K562 (cell line): ENCODE data around the gene NR0B2. TPM values are rescaled to one million over a fixed set of nuclear protein-coding genes. Genes with fewer than 3 reads are reported as not detected.

Source experiments
- CC2D1A ChIP-seq: fragments of 450-650 bp; IDR thresholded peaks from 2 replicates; pipeline ENCODE4 v1.6.1; 2017; ENCODE audit warnings: mild to moderate bottlenecking
- CCAR2 ChIP-seq: fragments of 200-400 bp; formaldehyde crosslinking; IDR thresholded peaks from 2 replicates; pipeline ENCODE4 v1.6.1; 2017; ENCODE audit warnings: mild to moderate bottlenecking, low read depth, low read length
- MCM7 ChIP-seq, 2 experiments: fragments of 450-650 bp; IDR thresholded peaks; 2 replicates each; pipeline ENCODE4 v1.6.1; 2016 to 2018
- MEF2A ChIP-seq: IDR thresholded peaks from 2 replicates; pipeline ENCODE4 v1.6.1; 2011; ENCODE audit warnings: low read depth, mild to moderate bottlenecking, low read length, moderate library complexity; ENCODE audit not compliant: control insufficient read depth
- MEF2D ChIP-seq: conservative IDR thresholded peaks from 2 replicates; pipeline ENCODE4 v1.6.1; 2016; ENCODE audit warnings: low read depth, missing genetic modification characterization, missing compliant biosample characterization
- NCOR1 ChIP-seq: fragments of 450-650 bp; IDR thresholded peaks from 2 replicates; pipeline ENCODE4 v1.6.1; 2016; ENCODE audit warnings: mild to moderate bottlenecking, moderate library complexity
- NONO ChIP-seq, 2 experiments: fragments of 200-400 bp in 1 of 2; fragments of 450-650 bp in 1 of 2; formaldehyde crosslinking in 1 of 2; IDR thresholded peaks; 2 replicates each; pipeline ENCODE4 v1.6.1; 2017; ENCODE audit warnings: low read depth in 2 of 2, mild to moderate bottlenecking in 2 of 2, moderate library complexity in 2 of 2, low read length in 1 of 2
- RAD21 ChIP-seq, 2 experiments: fragments of 250-450 bp in 1 of 2; fragments of 450-650 bp in 1 of 2; sonication (Bioruptor Pico) in 1 of 2; formaldehyde crosslinking in 1 of 2; IDR thresholded peaks in 1 of 2; conservative IDR thresholded peaks in 1 of 2; 2 replicates each; pipeline versions ENCODE4 v1.4.0 to v1.8.0; 2020 to 2022; ENCODE audit warnings: mild to moderate bottlenecking in 2 of 2, moderate library complexity in 1 of 2
- SMAD1 ChIP-seq: fragments of 150-350 bp; IDR thresholded peaks from 2 replicates; pipeline ENCODE4 v1.6.1; 2014; ENCODE audit warnings: low read length, low read depth; ENCODE audit not compliant: partially characterized antibody
- SRSF3 ChIP-seq: fragments of 200-400 bp; formaldehyde crosslinking; IDR thresholded peaks from 2 replicates; pipeline ENCODE4 v1.6.1; 2016; ENCODE audit warnings: mild to moderate bottlenecking, low read length, moderate library complexity; ENCODE audit not compliant: insufficient read depth
- TAF9B ChIP-seq: fragments of 450-650 bp; IDR thresholded peaks from 2 replicates; pipeline ENCODE4 v1.6.1; 2018; ENCODE audit warnings: mild to moderate bottlenecking; ENCODE audit not compliant: partially characterized antibody
- ZNF175 ChIP-seq: fragments of 200-800 bp; sonication (Bioruptor generic); IDR thresholded peaks from 2 replicates; pipeline ENCODE4 v1.6.1; 2016; ENCODE audit warnings: low read depth, mild to moderate bottlenecking, missing genetic modification characterization, missing compliant biosample characterization
- ZNF316 ChIP-seq: fragments of 450-650 bp; IDR thresholded peaks from 2 replicates; pipeline ENCODE4 v1.6.1; 2016
- ZNF764 ChIP-seq: fragments of 250-450 bp; sonication (Bioruptor Pico); IDR thresholded peaks from 2 replicates; pipeline ENCODE4 v1.4.0; 2020; ENCODE audit warnings: low read depth, mild to moderate bottlenecking, moderate library complexity
- polyA plus RNA-seq, 8 experiments: library from polyadenylated mRNA; depleted of rRNA in 4 of 8; stranded (reverse) in 5 of 8; unstranded in 3 of 8; fragments of >200 nt; fragmentation: Nextera tagmentation in 2 of 8; fragmentation: Illumina TruSeq in 1 of 8; extraction: Ambion mirVana in 2 of 8; extraction: Trizol in 1 of 8; gene quantifications; 2 replicates each; pipeline versions ENCODE4 v1.2.1 to v1.2.3, GENCODE V29; 2011 to 2014; ENCODE audit warnings: inconsistent platforms in 1 of 8, missing spikeins in 1 of 8
- total RNA-seq, 7 experiments: library from RNA; depleted of rRNA in 6 of 7; stranded (reverse); fragments of >200 nt in 6 of 7; fragmentation: Illumina TruSeq in 2 of 7; extraction: Trizol in 2 of 7; gene quantifications; 2 replicates each; pipeline versions ENCODE4 v1.2.1 to v1.2.3, GENCODE V29; 2011 to 2021; ENCODE audit warnings: low replicate concordance in 1 of 7
- TF ChIP-seq, protein P1 (sequence below), 2 experiments: fragments of 450-650 bp; IDR thresholded peaks; 2 replicates each; pipeline ENCODE4 v1.6.1; 2018; ENCODE audit warnings: mild to moderate bottlenecking in 2 of 2, low read depth in 1 of 2; ENCODE audit not compliant: partially characterized antibody in 2 of 2
- TF ChIP-seq, protein P2 (sequence below): fragments of 450-650 bp; formaldehyde crosslinking; IDR thresholded peaks from 2 replicates; pipeline ENCODE4 v1.4.0; 2022; ENCODE audit warnings: missing genetic modification characterization
- TF ChIP-seq, protein P3 (sequence below): fragments of 200-800 bp; sonication (Bioruptor generic); IDR thresholded peaks from 2 replicates; pipeline ENCODE4 v1.6.1; 2017; ENCODE audit warnings: missing genetic modification characterization, missing compliant biosample characterization
- TF ChIP-seq, protein P4 (sequence below): fragments of 250-450 bp; sonication (Bioruptor Pico); IDR thresholded peaks from 2 replicates; pipeline ENCODE4 v1.5.0; 2022; ENCODE audit warnings: mild to moderate bottlenecking

The NR0B2 gene
- total and polyA plus RNA-seq, 9 of the 15 experiments (the other 6 are each of a cell fraction or from before 2014, with no cell fraction given): not detected

DNA sequence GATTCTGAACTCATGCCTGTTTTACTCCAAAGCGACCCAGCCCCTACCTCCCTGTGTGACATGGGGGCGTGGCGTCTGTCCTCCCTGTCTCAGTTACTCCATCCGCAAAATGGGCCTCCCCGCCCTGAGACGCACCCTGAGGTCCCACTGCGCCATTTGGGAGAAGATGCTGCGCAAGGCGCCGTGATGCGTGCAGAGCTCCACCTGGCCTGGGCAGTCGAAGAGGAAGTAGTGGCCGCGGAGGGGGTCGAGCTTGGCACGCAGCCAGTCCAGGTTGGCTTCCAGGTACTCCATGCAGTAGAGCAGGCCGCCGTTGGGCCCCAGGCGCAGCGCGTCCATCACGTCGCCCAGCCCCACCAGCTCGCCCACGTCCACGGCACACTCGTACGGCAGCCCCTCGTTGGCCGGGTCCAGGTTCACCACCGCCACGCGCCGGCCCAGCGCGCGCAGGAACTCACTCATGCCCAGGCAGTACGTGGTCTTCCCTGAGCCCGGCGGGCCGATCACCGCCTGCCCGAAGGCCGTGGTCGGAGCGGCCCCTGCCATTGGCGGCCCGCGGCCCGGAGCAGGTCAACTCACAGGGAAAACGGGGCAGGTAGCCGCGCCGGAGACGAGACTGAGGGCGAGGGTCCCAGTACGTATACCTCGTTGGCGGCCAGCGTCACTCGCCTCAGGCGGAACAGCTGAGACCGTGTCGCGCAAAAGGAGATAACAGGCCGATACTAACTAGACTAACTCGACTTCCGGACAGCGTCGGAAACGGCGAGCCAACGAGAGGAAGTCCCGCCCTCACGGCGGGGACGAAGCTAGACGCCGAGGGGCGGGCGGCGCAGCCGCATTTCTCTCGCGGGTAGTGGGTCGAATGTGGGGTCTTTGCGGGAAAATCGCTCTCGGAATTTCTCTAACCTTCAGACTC, 24.0 kb downstream of the NR0B2 start, which contains the start of gene GPN2 (continued):
- TF ChIP-seq MEF2A (no peak), MCM7 (IDR thresholded peaks at IDR 0.05) (no peak), ZNF764 (CRISPR knock-in tag) (no peak), ZNF316 (no peak), MEF2D (no peak), CC2D1A (no peak), NONO (IDR thresholded peaks at IDR 0.05; ENCODE audit: low read depth in 2 of 2, low read length in 1 of 2) (peak in 1 of 2 experiments; percentile 87; a peak in 2 of 4 replicates), CCAR2 (no peak), TAF9B (peak; percentile 61), NCOR1 (peak; percentile 41; the same call in 1 of the 2 replicates), SRSF3 (no peak), ZNF175 (CRISPR knock-in tag) (no peak), SMAD1 (peak; percentile 55), RAD21 (CRISPR knock-in tag; conservative IDR thresholded peaks at IDR 0.05 in 1 of 2, IDR thresholded peaks at IDR 0.05 in 1 of 2) (no peak; a peak in 1 of 4 replicates)
- TF ChIP-seq, protein P1, sequence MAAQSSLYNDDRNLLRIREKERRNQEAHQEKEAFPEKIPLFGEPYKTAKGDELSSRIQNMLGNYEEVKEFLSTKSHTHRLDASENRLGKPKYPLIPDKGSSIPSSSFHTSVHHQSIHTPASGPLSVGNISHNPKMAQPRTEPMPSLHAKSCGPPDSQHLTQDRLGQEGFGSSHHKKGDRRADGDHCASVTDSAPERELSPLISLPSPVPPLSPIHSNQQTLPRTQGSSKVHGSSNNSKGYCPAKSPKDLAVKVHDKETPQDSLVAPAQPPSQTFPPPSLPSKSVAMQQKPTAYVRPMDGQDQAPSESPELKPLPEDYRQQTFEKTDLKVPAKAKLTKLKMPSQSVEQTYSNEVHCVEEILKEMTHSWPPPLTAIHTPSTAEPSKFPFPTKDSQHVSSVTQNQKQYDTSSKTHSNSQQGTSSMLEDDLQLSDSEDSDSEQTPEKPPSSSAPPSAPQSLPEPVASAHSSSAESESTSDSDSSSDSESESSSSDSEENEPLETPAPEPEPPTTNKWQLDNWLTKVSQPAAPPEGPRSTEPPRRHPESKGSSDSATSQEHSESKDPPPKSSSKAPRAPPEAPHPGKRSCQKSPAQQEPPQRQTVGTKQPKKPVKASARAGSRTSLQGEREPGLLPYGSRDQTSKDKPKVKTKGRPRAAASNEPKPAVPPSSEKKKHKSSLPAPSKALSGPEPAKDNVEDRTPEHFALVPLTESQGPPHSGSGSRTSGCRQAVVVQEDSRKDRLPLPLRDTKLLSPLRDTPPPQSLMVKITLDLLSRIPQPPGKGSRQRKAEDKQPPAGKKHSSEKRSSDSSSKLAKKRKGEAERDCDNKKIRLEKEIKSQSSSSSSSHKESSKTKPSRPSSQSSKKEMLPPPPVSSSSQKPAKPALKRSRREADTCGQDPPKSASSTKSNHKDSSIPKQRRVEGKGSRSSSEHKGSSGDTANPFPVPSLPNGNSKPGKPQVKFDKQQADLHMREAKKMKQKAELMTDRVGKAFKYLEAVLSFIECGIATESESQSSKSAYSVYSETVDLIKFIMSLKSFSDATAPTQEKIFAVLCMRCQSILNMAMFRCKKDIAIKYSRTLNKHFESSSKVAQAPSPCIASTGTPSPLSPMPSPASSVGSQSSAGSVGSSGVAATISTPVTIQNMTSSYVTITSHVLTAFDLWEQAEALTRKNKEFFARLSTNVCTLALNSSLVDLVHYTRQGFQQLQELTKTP (IDR thresholded peaks at IDR 0.05; ENCODE audit: low read depth in 1 of 2, partially characterized antibody in 2 of 2): peak in 1 of 2 experiments; percentile 58
- TF ChIP-seq, protein P2, sequence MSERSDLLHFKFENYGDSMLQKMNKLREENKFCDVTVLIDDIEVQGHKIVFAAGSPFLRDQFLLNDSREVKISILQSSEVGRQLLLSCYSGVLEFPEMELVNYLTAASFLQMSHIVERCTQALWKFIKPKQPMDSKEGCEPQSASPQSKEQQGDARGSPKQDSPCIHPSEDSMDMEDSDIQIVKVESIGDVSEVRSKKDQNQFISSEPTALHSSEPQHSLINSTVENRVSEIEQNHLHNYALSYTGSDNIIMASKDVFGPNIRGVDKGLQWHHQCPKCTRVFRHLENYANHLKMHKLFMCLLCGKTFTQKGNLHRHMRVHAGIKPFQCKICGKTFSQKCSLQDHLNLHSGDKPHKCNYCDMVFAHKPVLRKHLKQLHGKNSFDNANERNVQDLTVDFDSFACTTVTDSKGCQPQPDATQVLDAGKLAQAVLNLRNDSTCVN: no peak
- TF ChIP-seq, protein P3, sequence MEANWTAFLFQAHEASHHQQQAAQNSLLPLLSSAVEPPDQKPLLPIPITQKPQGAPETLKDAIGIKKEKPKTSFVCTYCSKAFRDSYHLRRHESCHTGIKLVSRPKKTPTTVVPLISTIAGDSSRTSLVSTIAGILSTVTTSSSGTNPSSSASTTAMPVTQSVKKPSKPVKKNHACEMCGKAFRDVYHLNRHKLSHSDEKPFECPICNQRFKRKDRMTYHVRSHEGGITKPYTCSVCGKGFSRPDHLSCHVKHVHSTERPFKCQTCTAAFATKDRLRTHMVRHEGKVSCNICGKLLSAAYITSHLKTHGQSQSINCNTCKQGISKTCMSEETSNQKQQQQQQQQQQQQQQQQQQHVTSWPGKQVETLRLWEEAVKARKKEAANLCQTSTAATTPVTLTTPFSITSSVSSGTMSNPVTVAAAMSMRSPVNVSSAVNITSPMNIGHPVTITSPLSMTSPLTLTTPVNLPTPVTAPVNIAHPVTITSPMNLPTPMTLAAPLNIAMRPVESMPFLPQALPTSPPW (CRISPR knock-in tag): peak; percentile 59; the same call in 1 of the 2 replicates
- TF ChIP-seq, protein P4, sequence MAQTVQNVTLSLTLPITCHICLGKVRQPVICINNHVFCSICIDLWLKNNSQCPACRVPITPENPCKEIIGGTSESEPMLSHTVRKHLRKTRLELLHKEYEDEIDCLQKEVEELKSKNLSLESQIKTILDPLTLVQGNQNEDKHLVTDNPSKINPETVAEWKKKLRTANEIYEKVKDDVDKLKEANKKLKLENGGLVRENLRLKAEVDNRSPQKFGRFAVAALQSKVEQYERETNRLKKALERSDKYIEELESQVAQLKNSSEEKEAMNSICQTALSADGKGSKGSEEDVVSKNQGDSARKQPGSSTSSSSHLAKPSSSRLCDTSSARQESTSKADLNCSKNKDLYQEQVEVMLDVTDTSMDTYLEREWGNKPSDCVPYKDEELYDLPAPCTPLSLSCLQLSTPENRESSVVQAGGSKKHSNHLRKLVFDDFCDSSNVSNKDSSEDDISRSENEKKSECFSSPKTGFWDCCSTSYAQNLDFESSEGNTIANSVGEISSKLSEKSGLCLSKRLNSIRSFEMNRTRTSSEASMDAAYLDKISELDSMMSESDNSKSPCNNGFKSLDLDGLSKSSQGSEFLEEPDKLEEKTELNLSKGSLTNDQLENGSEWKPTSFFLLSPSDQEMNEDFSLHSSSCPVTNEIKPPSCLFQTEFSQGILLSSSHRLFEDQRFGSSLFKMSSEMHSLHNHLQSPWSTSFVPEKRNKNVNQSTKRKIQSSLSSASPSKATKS (CRISPR knock-in tag): no peak
